HCT116 (cell line): Measurements from ENCODE around the gene SPCS2. TPM values are rescaled to one million over a fixed set of nuclear protein-coding genes. Genes with fewer than 3 reads are reported as not detected.

Experiments
- ATAC-seq: fragments of 200-7000 bp; cut with Tn5 transposase; 2 replicates; pipeline ENCODE4 v1.9.1; 2020; ENCODE audit warnings: mild to moderate bottlenecking, moderate library complexity
- BruUV-seq: library from RNA; stranded (reverse); fragments of 400-500 nt; replicated peaks from 2 replicates; lab custom pipeline; 2021; lab: Mats Ljungman, UMichigan
- CTCF ChIA-PET: fragments of 300-600 bp; sonication (Branson Sonifier 250); formaldehyde crosslinking; loops from one replicate; lab custom pipeline; 2021; ENCODE audit warnings: antibody characterized with exemption; lab: Charles Lee
- POLR2A ChIA-PET: fragments of 300-600, 350-600 bp; sonication (Branson Sonifier 250); formaldehyde crosslinking; loops from one replicate; lab custom pipeline; 2021; ENCODE audit warnings: antibody characterized with exemption; lab: Charles Lee
- RAD21 ChIA-PET, 2 experiments: fragments of 300-600 bp; sonication (Branson Sonifier 250); formaldehyde crosslinking; loops; one replicate each; lab custom pipeline; 2023; ENCODE audit warnings: low total read pairs in 2 of 2; ENCODE audit not compliant: uncharacterized antibody in 2 of 2, unreplicated experiment in 2 of 2, low non-redundant PET in 1 of 2; lab: Charles Lee
- DNase-seq: peaks from one replicate; pipeline ENCODE4 v3.0.0-alpha.2; 2010; ENCODE audit warnings: low read depth, low spot score
- H2AFZ ChIP-seq: fragments of 200-600 bp; shearing (Covaris generic), sonication (generic); 2 replicates; pipeline ENCODE4 v1.6.1; 2017; ENCODE audit warnings: low read depth, mixed run types, mixed read lengths, antibody characterized with exemption, low read length; ENCODE audit not compliant: poor library complexity, severe bottlenecking
- H3K27ac ChIP-seq: 2 replicates; pipeline ENCODE4 v1.5.1; 2012; ENCODE audit warnings: low read depth, low read length
- H3K27me3 ChIP-seq: fragments of 200-600 bp; sonication (generic); 2 replicates; pipeline ENCODE4 v1.6.1; 2016; ENCODE audit warnings: mixed run types, low read length, mixed read lengths; ENCODE audit not compliant: insufficient read depth
- H3K36me3 ChIP-seq, 2 experiments: fragments of 200-500 bp in 1 of 2; fragments of 200-600 bp in 1 of 2; sonication (Bioruptor generic) in 1 of 2; sonication (generic) in 1 of 2; 2 replicates each; pipeline versions ENCODE4 v1.5.1 to v1.6.1; 2014 to 2016; ENCODE audit warnings: low read length in 2 of 2, inconsistent platforms in 1 of 2, mixed read lengths in 1 of 2, mixed run types in 1 of 2; ENCODE audit not compliant: insufficient read depth in 2 of 2, control insufficient read depth in 1 of 2
- H3K4me1 ChIP-seq, 2 experiments: fragments of 200-600 bp in 1 of 2; sonication (generic) in 1 of 2; 2 replicates each; pipeline versions ENCODE4 v1.5.1 to v1.6.1; 2012 to 2017; ENCODE audit warnings: low read length in 2 of 2, inconsistent platforms in 1 of 2, mild to moderate bottlenecking in 1 of 2, mixed read lengths in 1 of 2, mixed run types in 1 of 2, moderate library complexity in 1 of 2; ENCODE audit not compliant: insufficient read depth in 2 of 2, control insufficient read depth in 1 of 2
- H3K4me2 ChIP-seq: fragments of 200-600 bp; sonication (generic); 2 replicates; pipeline ENCODE4 v1.6.1; 2017; ENCODE audit warnings: mixed run types, low read length, mixed read lengths
- H3K4me3 ChIP-seq, 2 experiments: fragments of 200-600 bp in 1 of 2; sonication (generic) in 1 of 2; replicated peaks in 1 of 2; 2 replicates each; pipeline ENCODE4 v1.5.1; 2011 to 2016; ENCODE audit warnings: low read length in 2 of 2, control low read depth in 1 of 2, low read depth in 1 of 2, mild to moderate bottlenecking in 1 of 2, mixed read lengths in 1 of 2, mixed run types in 1 of 2
- H3K79me2 ChIP-seq: fragments of 200-600 bp; sonication (generic); 2 replicates; pipeline ENCODE4 v1.6.1; 2017; ENCODE audit warnings: mild to moderate bottlenecking, mixed run types, low read length, moderate library complexity, mixed read lengths; ENCODE audit not compliant: insufficient read depth
- H3K9ac ChIP-seq: fragments of 200-600 bp; sonication (generic); 2 replicates; pipeline ENCODE4 v1.6.1; 2016; ENCODE audit warnings: low read length, mixed read lengths
- H3K9me2 ChIP-seq: fragments of 200-600 bp; sonication (generic), shearing (Covaris generic); 2 replicates; pipeline ENCODE4 v1.6.1; 2017; ENCODE audit warnings: mixed run types, mild to moderate bottlenecking, moderate library complexity; ENCODE audit not compliant: insufficient read depth
- H3K9me3 ChIP-seq, 2 experiments: fragments of 200-500 bp in 1 of 2; fragments of 200-600 bp in 1 of 2; sonication (Bioruptor generic) in 1 of 2; sonication (generic) in 1 of 2; 2 replicates each; pipeline ENCODE4 v1.6.1; 2014 to 2017; ENCODE audit warnings: low read length in 2 of 2, mixed read lengths in 2 of 2, inconsistent platforms in 1 of 2, low read depth in 1 of 2, mild to moderate bottlenecking in 1 of 2, mixed run types in 1 of 2, moderate library complexity in 1 of 2; ENCODE audit not compliant: control insufficient read depth in 1 of 2, insufficient read depth in 1 of 2
- H4K20me1 ChIP-seq: fragments of 200-600 bp; sonication (generic), shearing (Covaris generic); 2 replicates; pipeline ENCODE4 v1.6.1; 2017; ENCODE audit warnings: mixed run types, mild to moderate bottlenecking, moderate library complexity; ENCODE audit not compliant: insufficient read depth
- CEBPB ChIP-seq: IDR thresholded peaks from 2 replicates; pipeline ENCODE4 v1.6.1; 2012; ENCODE audit warnings: low read depth
- EGR1 ChIP-seq: IDR thresholded peaks from 2 replicates; pipeline ENCODE4 v1.6.1; 2012; ENCODE audit warnings: low read depth
- EZH2 ChIP-seq: fragments of 200-600 bp; sonication (generic); IDR thresholded peaks from 2 replicates; pipeline ENCODE4 v1.6.1; 2017; ENCODE audit warnings: antibody characterized with exemption, mixed run types
- POLR2AphosphoS5 ChIP-seq: IDR thresholded peaks from 2 replicates; pipeline ENCODE4 v1.6.1; 2011; ENCODE audit warnings: mild to moderate bottlenecking, low read depth, low read length, moderate library complexity
- SIN3A ChIP-seq: IDR thresholded peaks from 2 replicates; pipeline ENCODE4 v1.6.1; 2012; ENCODE audit warnings: low read depth
- SRF ChIP-seq: IDR thresholded peaks from 2 replicates; pipeline ENCODE4 v1.6.1; 2012; ENCODE audit warnings: low read depth
- TCF7L2 ChIP-seq: IDR thresholded peaks from 2 replicates; pipeline ENCODE4 v1.7.0; 2011; ENCODE audit warnings: borderline replicate concordance, inconsistent platforms; ENCODE audit not compliant: insufficient read depth, insufficient read length; ENCODE audit errors: extremely low read depth
- YY1 ChIP-seq: IDR thresholded peaks from 2 replicates; pipeline ENCODE4 v1.6.1; 2011; ENCODE audit warnings: low read length, low read depth, moderate library complexity, mild to moderate bottlenecking; ENCODE audit not compliant: insufficient replicate concordance; ENCODE audit errors: extremely low read depth
- ZFX ChIP-seq: fragments of 450-650 bp; IDR thresholded peaks from 2 replicates; pipeline ENCODE4 v1.6.1; 2017
- intact Hi-C: fragments of 100-400 bp; cut with micrococcal nuclease; formaldehyde crosslinking; loops from 2 replicates; pipeline ENCODE4 v1.10.0; 2022
- total RNA-seq: library from RNA; stranded (reverse); gene quantifications from one replicate; pipeline ENCODE4 v1.2.1, GENCODE V29; 2021; ENCODE audit not compliant: unreplicated experiment
- TF ChIP-seq, protein P1 (sequence below): IDR thresholded peaks from 2 replicates; pipeline ENCODE4 v1.6.1; 2012
- TF ChIP-seq, protein P2 (sequence below), 3 experiments: fragments of 200-600 bp in 1 of 3; sonication (generic) in 1 of 3; IDR thresholded peaks in 2 of 3; conservative IDR thresholded peaks in 1 of 3; 2 replicates each; pipeline ENCODE4 v1.5.1; 2012 to 2017; ENCODE audit warnings: low read depth in 2 of 3, low read length in 2 of 3, antibody characterized with exemption in 1 of 3, borderline replicate concordance in 1 of 3, control low read depth in 1 of 3, mild to moderate bottlenecking in 1 of 3, mixed read lengths in 1 of 3, mixed run types in 1 of 3, moderate library complexity in 1 of 3; ENCODE audit not compliant: insufficient read depth in 1 of 3

SPCS2 gene
- total RNA-seq, 1 experiment from 2014 or later: 133 TPM

DNA sequence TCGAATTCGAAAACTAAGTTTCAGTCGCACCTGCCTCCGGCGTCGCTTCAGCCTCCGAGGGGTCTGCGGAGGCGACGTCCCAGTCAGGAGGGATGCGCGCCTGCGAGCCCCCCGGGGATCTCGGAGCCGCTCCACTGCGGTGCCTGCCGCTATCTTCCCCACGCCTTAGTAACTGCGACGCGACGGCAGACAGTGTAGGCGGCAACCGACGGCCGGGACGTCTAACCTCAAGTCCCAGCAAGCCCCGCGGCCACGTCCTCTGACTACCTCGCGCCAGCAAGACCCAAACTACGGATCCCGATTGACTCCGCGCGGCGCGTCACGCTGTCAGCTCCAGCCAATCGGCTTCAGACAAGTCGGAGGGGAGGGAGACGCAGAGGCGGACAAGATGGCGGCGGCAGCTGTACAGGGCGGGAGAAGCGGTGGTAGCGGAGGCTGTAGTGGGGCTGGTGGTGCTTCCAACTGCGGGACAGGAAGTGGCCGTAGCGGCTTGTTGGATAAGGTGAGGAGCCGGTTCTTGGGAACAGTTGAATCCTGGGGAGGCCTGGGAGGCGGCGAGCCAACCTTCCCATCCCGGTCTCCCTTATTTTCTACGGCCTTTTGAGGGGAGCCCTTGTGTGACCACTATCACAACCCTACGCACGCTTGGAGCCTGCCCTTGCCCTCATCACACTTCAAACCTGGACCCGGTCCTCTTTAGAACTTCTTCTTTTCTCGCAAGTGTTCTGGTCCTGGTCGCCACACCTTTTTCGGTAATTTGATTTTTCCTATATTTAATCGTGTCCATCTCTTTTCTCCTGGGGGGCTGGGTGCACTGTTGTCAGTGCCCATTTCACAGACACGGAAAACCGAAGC is at the start of gene SPCS2, which contains the start of gene XRRA1 (continued):
- no peak for TF ChIP-seq SRF
- peak; percentile 97 for TF ChIP-seq ZFX
- peak; percentile 97 for TF ChIP-seq YY1
- TF ChIP-seq SIN3A: peak; percentile 98
- TF ChIP-seq, protein P1, sequence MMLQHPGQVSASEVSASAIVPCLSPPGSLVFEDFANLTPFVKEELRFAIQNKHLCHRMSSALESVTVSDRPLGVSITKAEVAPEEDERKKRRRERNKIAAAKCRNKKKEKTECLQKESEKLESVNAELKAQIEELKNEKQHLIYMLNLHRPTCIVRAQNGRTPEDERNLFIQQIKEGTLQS: no peak
- TF ChIP-seq TCF7L2: no peak

DNA sequence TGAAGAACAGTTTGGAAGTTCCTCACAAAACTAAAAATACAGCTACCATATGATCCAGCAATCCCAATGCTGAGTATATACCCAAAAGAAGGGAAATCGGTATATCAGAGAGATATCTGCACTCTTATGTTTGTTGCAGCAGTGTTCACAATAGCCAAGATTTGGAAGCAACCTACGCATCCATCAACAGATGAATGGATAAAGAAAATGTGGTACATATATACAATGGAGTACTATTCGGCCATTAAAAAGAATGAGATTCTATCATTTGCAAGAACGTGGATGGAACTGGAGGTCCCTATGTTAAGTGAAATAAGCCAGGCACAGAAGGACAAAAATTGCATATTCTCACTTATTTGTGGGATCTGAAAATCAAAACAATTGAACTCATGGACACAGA is 46.7 kb upstream of the SPCS2 start:
- Histone ChIP-seq H3K4me2 (no peak overlapping the region), H3K4me1 (no peaks in the 10 kb centered on the region), H3K9me3 (peaks cover 0 to 14% of the 10 kb centered on the region in 2 experiments; a peak in 1 of 4 replicates), H3K79me2 (no peaks in the 10 kb centered on the region), H3K27ac (no peak overlapping the region)
- ChIA-PET CTCF (no interaction called here), POLR2A (no interaction called here)
- no peak for DNase-seq
- intact Hi-C loops: no loop called here
- TF ChIP-seq EZH2 (no peak), EGR1 (no peak), TCF7L2 (no peak), POLR2AphosphoS5 (no peak), CEBPB (no peak), SRF (no peak)
- TF ChIP-seq, protein P2, sequence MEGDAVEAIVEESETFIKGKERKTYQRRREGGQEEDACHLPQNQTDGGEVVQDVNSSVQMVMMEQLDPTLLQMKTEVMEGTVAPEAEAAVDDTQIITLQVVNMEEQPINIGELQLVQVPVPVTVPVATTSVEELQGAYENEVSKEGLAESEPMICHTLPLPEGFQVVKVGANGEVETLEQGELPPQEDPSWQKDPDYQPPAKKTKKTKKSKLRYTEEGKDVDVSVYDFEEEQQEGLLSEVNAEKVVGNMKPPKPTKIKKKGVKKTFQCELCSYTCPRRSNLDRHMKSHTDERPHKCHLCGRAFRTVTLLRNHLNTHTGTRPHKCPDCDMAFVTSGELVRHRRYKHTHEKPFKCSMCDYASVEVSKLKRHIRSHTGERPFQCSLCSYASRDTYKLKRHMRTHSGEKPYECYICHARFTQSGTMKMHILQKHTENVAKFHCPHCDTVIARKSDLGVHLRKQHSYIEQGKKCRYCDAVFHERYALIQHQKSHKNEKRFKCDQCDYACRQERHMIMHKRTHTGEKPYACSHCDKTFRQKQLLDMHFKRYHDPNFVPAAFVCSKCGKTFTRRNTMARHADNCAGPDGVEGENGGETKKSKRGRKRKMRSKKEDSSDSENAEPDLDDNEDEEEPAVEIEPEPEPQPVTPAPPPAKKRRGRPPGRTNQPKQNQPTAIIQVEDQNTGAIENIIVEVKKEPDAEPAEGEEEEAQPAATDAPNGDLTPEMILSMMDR (IDR thresholded peaks at IDR 0.05 in 2 of 3, conservative IDR thresholded peaks at IDR 0.05 in 1 of 3; ENCODE audit: borderline replicate concordance in 1 of 3, insufficient read depth in 1 of 3, low read depth in 2 of 3, low read length in 2 of 3): no peak
- TF ChIP-seq, all 23 proteins: peak for 0
- RAD21 ChIA-PET: no interaction called here
- H2AFZ ChIP-seq: no peak overlapping the region
- BruUV-seq: no TSS peak
- no peak overlapping the region for H3K4me3 ChIP-seq
- no peaks in the 10 kb centered on the region; a peak in 1 of 4 replicates for H3K36me3 ChIP-seq
- H4K20me1 ChIP-seq: no peaks in the 10 kb centered on the region
- H3K9me2 ChIP-seq: no peaks in the 10 kb centered on the region
- no peaks in the 10 kb centered on the region for H3K27me3 ChIP-seq
- H3K9ac ChIP-seq: no peak overlapping the region
- no peak for ATAC-seq
